NK-92 treated with Interleukin-12 subunit alpha and Interleukin-12 subunit beta, amount 100 ng/mL, for 24 hours (cell line): Measurements from ENCODE around the gene SHC1.
A peak's percentile ranks its signal among the peaks of the same experiment; 100 is the strongest.

ENCODE experiments used
- DNase-seq: peaks from one replicate; lab custom pipeline; 2025; lab: John Stamatoyannopoulos, UW

The SHC1 gene

DNA sequence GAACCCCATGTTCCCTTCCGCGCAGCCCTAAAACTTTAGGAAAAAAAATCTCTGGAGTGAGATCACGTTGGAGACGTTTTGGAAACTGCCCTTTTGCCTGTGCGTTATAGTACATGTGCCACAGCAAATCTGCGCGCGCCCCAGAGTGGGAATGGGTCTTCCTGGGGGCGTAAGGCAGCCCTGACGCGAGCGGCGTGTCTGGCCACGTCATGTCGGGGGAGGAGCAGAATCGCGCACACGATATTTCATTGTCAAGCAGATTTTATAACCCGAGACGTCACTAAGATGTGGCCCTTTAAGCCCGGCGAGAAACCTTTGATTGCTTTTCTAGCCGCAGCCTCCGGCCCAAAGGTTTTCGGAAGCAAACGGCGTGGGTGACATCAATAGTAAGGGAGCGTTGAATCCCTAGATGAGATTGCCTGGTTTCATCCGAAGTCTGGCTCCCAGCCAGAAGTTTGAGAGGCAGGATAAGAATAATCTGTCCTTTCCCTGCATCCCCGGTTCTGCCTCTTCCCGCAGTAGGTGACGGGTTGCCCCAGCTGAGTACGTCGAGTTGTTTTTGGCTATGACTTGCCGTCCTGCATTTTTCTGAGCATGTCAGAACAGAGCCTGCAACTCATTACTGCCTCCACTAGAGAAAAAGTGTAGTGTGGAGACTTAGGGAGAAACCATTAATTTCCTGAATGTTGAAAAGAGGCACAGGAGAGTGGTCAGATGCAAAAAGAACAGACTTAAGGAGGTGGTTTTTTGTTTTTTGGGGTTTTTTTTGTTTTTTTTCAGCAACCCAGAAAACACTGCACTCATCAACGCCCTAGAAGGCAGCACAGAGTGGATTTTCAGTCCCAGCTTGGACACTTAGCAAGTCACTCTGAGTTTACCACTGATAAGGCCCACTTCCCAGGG is 33.2 kb downstream of the SHC1 start:
- peak; percentile 84 for DNase-seq

DNA sequence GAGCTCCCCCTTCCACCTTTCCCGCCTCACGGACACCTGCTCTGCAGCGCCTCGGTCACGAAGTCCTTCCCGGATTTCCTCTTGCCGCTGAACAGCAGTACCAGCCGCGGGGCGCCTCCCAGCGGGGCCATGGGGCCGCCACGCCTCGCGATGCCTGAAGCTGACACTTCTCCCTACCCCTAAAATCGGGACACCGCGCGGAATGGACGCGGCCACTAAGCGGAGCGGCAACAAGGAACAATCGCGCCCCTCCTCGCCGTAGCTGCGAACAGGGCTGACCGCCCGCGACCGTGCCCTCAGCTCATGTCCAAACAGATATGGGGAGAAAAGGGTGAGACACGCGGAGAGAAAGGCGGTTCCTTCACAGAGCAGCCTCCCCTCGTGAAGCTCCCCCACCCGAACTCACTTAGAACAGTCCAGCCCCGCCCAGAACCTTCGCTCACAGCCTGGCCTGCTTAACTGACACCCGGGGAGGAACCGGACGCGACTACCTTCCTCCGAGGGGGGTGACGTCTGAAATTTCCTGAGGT is 33.9 kb downstream of the SHC1 start, which contains the start of gene PMVK:
Gene PMVK (minus strand): TSS at position 165 of the 530 bp plus-strand sequence. CDS start 34 bp downstream, at position 131.
- DNase-seq, result peak; percentile 93

GRCh38 chr1:154935749-154936554 is 34.6 kb downstream of the SHC1 start:
- DNase-seq, result no peak

DNA sequence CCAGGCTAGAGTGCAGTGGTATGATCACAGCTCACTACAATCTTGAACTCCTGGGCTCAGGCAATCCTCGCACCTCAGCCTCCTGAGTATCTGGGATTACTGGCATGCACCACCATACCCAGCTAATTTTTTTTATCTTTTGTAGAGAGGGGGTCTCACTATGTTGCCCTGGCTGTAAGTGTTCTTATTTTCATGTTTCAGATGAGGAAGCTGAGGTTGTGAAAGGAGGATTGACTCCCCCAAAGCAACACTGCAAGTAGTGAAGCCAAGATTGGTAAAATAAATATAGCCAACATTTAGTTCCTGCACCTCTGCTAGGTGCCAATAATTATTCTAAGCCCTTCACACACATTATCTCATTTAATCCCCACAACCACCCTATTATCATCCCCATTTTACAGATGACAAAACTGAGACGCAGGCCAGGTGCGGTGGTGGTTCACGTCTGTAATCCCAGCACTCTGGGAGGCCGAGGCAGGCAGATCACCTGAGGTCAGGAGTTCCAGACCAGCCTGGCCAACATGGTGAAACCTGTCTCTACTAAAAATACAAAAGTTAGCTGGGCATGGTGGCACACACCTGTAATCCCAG is 36.1 kb downstream of the SHC1 start:
- no peak for DNase-seq

GRCh38 chr1:154931940-154932487 is 38.5 kb downstream of the SHC1 start:
- DNase-seq, result no peak

- no peak for DNase-seq
Observed at GRCh38 chr1:154926201-154926600, 44.3 kb downstream of the SHC1 start.

DNA sequence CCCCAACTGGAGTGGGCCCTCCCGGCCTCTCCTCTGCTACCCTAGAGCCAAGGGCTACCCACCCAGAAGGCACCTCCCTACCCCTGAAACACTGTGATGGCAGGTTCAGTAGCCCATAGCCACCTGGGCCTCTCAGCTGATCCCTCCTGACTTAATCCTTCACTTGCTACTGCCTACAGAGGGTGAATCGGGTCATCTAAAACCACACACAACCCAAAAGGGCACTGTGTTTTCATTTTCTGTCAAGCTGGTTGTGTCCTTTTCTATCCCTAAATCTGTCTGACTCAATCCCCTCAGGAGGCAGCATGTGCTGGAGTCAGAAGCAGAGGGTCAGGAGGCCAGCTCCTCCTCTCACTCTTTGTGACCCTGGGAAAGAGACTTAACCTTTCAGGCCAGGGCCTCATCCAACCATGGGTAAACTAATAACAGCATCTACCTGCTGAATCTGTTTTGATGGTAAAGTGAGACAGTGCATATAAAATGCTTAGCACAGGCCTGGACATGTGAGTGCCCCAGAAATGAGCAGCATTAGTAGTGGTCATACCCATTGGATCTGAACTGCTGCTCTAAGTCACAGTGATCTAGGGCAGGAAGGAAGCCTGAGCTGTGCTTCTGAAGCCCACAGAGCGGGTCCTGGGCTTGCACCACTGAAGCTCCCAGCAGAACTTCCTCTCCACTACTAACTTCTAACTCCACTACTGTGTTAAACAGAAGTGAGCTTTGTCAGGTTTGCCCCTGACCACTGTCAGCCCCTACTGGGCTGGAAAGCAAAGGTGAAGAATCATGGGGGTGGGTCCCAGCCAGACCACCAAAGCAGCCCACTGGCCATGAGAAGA is 45.0 kb downstream of the SHC1 start:
- DNase-seq, result no peak

- no peak for DNase-seq
Observed at GRCh38 chr1:154923695-154924094, 46.9 kb downstream of the SHC1 start.

DNA sequence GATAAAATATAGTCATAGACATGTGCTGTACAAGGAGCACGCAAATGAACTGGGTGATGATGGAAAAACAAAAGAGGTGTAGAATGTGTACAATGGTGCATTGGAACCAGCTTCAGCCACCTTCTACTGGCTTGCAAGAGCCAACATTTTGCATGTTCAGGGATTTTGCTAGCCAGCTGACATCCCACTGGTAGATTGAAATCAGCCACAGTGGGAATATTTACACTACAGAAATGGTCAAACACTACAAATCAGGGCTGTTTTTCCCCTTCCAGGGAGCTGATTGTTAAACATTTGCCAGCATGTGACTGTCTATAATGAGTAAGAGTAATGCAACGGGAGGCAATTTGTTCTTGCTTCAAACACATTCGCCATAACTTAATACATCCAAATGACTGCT is 57.3 kb downstream of the SHC1 start:
- DNase-seq, result no peak

DNA sequence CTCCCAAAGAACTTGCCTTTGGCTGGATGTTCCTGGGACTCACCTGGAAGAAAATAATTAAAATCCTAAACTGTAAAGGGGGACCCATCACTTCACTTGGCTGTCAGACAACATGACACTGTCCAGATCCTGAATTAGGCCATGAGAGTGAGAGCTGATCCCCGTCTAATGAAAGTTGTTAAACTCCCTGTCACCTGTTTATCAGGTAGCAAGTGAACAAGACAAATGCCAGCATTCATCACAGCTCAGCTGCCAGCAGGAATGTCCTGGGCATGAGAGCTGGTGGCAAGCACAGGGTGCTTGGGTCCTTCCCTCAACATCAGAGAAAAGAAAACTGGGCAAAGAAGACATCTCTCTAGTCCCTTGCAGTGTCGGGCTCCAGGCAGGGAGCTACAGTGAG is 57.8 kb downstream of the SHC1 start:
- no peak for DNase-seq
